ENCODE results near the gene CAPZB.

GRCh38 chr1:19313636-19313959 lies 171.7 kb downstream of the CAPZB start:
- no peak for TF ChIP-seq FOXP2 (optimal IDR thresholded peaks at IDR 0.05; ENCODE audit: borderline replicate concordance, extremely low read depth, extremely low read length, insufficient read depth)
- TF ChIP-seq SIN3A (IDR thresholded peaks at IDR 0.05; ENCODE audit: borderline replicate concordance, insufficient read depth, low read length) = no peak
